Activated T-cell treated with anti-CD3 and anti-CD28 coated beads for 24 hours (primary cell): ENCODE data around the gene DALRD3.

Experiments used
- DNase-seq: peaks from one replicate; pipeline ENCODE4 v3.0.0-alpha.2; 2020; ENCODE audit warnings: low read depth

The DALRD3 gene

DNA sequence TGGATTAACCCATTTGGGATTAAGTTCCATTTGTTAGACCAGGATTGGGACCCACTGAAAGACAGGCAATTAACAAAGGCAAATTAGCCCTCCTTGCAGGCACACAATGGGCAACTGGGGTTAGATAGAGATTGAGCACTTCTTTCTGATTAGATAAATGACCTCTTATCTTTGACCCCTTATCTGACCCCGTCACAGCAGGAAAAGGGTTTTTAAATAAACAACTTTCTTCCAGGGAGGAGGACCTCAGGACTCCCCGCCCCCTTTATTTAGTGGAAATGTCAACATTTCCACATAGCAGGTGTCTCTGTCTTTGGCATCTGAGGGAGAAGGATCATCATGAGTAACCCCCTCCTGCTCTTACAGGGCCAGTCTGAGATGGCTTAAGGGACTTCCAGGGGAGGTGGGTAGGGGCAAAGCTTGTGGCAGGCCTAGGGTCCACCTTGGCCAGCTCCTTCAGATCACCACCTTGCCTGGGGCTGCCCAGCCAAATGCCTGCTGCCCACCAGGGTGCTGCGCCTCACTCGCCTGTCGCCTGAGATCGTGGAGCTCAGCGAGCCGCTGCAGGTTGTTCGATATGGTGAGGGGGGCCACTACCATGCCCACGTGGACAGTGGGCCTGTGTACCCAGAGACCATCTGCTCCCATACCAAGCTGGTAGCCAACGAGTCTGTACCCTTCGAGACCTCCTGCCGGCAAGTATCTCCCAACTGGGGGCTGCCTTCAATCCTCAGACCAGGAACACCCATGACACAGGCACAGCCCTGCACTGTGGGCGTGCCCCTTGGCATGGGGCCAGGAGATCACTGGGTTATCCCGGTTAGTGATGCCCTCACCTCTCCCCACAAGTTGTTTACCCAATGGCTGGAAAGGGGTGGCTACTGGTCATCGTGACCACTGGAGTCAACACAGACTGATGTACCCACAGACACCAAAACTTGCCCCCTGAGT lies 13.8 kb downstream of the DALRD3 start:
- no peak for DNase-seq

GRCh38 chr3:49001155-49001554 lies 17.2 kb downstream of the DALRD3 start:
- DNase-seq = no peak

DNA sequence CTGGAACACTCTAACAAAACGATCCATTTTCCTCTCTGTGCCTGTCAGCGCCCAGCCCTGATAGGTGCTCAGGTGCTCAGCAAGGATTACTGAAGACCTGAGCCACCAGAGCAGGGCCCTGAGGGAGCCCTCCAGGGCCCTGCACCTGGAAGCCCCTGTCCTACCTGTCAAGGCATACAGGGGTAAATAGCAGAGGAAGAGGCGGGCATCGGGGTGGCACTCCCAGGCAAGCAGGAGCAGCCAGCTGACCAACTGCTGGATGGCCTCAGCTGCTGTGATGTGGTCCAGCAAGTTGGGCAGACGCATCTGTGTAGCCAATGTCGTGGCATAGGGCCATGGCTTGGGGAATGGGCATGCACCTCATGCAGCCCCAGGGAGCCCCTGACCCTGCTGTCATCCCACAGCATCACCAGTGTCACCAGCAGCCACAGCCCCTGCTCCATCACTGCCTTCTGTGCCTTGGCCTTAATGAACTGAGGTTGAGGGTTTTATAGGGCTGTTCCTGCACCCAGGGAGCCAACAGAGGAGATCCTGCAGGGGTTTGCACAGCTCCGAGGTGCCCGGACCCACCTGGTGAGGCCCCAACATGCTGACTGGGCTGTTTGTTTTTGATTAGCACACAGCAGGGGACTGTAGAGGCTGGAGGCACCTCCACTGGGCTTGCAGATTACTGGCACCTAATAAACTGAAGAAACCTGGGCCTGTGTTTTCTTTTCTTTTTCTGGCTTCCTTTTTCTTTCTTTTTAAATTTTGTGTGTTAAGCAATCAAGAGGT lies 19.1 kb downstream of the DALRD3 start:
- DNase-seq = no peak

DNA sequence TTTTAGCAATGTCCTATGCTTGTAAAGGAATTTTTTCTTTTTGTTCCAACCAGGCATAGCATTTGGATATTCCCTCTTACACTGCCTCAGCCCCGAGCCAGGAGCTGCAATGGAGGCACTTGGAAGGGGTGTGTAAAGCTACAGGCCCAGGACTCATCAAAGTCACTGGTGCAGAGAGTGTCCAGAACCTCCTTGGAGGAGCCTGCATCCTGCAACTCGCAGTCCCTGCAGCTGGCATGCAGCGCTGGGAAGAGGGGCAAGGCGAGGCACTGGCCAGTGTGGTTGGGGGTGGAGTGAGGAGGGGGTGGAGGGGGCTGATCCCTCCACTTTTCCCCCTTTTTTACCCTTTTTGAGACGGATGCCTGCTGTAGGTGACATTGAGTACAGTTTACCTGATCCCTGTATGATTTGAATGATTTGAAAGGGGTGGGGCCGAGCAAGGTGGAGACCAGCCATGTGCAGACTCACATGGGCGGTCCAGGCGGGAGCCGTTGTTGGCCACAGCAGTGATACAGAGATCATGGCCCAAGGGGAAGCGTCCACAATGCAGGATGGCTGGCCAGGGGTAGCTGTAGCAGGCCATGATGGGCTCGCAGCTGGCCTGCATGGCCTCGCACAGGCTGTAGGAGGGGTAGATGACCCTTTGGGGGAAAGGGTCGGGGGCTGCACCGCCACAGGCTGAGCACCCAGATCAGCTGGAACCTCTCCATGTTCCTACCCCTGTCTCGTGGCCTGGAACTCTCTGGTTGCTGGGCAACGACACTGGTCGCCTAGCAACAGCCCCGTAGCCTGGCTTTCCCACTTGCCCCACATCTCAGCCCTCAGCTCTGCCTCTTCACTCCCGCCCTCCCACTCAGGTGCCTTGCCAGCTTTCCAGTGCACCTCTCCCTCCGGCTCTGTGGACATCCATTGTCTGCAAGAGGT lies 20.4 kb downstream of the DALRD3 start:
- DNase-seq = no peak

DNA sequence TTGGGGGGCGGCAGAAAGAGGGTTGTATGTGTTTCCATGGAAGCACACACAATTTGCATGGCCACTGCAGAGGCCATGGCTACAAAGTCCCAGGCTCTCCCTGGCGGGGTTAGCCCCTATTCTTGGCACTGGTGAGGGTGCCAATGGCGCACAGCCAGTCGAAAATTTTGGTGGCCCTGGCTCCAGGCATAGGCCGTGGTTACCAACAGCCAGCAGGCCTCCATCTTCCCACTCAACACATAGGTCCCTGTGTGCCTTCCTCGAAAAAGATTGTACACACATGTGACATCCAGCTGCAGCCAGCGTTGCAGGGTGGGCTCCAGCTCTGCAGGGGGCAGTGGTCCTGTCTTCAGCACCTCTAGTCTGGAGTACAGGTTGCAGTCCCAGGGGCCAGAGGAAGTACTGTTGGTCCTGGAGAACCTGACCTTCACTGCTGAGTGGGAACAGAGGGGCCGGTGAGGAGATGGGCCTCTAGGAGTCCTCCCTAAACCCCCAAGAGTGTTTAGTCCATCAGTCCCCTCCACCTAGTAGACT lies 21.2 kb downstream of the DALRD3 start:
- no peak for DNase-seq

DNA sequence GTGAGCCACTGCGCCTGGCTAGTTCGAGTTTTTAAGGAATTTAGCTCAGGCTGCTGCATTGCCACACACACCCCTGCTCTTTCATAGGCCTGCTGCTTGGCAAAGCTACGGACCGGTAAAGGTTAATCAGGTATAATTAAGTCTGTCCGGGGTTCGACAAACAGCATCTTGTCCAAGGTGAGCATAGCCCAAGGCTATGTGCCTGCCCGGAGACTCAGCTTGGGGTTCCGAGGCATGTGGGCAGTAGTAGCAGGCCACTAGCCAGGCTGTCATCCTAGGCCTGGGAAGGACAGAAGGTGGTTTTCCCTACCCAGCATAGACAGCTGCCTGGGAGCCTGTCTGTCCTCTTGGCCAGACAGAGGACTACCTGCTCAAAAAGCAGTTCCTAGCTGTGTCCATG lies 21.7 kb downstream of the DALRD3 start:
- no peak for DNase-seq

DNA sequence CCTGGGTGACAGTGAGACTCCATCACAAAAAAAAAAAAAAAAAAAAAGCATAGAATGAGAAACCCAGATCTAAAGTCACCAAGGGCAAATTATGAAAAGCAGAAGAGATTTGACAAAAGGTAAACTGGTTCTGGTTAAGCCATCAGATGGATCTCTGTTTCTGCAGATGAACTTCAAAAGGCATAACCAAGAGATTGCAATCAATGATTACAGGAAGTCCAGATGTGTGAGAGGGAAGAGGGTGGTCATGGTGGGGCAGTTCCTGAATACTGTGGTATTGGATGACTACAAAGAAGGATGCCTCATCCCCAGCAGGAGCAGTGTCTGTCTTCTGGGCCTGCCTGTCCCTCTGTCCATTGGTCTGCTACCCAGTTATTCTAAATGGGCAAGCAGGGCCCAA lies 24.5 kb downstream of the DALRD3 start:
- no peak for DNase-seq

DNA sequence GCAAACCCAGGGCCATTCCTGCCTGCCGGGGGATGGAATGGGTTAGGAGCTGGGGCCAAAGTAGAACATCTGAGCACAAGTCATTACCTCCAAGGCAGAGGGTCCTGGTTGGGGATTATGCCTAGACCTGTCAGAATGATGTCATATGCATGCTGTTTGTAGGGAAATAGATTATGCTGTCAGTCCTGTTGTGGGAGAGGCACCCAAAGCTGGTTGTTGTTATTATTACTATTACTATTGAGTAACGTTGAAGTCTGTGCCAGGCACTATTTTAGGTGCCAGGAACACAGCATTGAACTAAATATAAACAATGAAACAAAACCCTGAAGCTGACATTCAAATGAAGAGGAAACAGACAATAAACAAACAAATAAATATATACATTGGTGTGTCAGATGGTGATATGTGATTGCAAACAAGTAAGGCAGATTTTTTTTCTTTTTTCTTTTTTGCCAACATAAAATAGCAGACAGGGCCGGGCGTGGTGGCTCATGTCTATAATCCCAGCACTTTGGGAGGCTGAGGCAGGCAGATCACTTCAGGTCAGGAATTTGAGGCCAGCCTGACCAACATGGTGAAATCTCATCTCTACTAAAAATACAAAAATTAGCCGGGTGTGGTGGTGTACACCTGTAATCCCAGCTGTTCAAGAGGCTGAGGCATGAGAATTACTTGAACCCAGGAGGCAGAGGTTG lies 26.4 kb downstream of the DALRD3 start:
- DNase-seq = no peak

- DNase-seq = peak; percentile 16
These were observed 27.5 kb downstream of the DALRD3 start for GRCh38 chr3:48990636-48991469.

DNA sequence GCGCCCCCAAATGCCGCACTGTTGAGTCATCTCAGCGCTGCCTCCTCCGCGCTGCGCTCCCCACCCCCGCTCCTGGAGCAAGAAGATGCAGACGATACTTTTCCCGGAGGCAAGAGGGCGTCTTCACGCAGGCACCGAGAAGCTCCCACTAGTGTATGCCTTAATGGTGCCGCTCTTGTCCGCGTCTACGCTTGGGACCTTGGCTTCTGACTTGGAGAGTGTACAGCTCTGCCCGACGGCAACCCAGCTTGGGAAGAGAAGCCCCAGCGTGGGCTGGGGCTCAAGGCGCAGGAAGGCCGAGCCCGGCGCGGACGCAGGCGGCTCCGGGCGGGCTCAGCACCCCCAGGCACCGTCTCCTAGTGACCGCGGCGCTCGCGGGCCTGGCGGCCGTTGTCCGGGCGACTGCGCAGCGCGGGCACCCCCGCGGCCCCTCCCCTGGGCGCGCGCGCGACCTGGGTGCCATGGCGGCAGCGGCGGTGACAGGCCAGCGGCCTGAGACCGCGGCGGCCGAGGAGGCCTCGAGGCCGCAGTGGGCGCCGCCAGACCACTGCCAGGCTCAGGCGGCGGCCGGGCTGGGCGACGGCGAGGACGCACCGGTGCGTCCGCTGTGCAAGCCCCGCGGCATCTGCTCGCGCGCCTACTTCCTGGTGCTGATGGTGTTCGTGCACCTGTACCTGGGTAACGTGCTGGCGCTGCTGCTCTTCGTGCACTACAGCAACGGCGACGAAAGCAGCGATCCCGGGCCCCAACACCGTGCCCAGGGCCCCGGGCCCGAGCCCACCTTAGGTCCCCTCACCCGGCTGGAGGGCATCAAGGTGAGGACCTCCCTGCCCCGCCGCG lies 28.4 kb downstream of the DALRD3 start, which contains the start of gene P4HTM:
Gene P4HTM, plus strand, starts transcription at position 446 of the 840 bp plus-strand sequence. Its CDS starts 16 bp downstream, at position 462.
- peak; percentile 78 for DNase-seq

DNA sequence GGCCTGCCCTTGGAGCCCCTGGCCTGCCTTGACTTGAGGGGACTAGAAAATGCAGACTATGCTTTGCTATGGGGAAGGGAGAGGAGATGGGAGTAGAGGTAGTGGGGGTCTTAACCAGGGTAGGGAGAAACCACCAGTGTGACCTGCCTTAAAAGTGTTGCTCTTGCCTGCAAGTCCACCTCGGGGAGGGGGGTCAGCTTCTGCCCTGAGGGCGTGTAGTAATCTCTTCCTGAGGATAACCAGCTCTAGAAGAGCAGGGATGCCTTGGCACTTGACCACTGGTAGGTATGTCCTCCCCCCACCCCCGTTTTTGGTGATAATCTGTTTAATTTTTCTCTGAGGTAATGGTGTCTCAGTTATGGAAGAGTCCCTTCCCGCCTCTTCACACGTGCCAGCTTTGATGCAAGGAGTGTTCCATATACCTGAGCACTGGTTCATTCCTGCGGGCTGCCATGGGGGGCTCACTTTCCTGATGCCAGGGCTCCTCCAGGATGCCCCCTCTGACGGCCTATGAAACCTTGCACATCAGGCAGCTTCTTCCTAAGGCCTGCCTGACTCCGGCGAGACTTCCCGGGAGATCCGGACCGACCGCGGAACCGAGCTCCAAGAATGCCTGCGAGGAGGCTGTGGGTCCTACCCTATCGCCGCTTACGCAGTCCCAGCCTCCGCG lies 29.1 kb downstream of the DALRD3 start:
- DNase-seq = no peak

- no peak for DNase-seq
These were observed 32.5 kb downstream of the DALRD3 start for GRCh38 chr3:48985831-48986376.

DNA sequence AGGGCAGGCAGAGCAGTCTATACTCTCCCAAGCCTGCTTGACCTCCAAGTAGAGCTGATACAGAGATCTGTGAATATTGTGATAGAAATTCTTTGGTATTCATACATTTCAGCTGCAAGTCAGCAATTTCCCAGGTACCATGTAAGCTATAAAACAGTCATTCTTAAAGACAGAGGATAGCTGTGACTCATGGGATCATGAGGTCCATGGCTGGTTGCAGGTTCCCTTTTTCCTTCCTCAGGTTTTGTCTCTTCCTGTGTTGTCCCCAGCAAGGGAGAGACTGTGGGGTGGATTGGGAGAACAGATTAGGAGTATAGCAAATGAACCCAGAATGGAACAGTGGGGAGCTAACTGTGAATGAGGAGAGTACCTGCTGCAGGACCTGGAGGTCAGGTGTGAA lies 33.7 kb downstream of the DALRD3 start:
- no peak for DNase-seq

DNA sequence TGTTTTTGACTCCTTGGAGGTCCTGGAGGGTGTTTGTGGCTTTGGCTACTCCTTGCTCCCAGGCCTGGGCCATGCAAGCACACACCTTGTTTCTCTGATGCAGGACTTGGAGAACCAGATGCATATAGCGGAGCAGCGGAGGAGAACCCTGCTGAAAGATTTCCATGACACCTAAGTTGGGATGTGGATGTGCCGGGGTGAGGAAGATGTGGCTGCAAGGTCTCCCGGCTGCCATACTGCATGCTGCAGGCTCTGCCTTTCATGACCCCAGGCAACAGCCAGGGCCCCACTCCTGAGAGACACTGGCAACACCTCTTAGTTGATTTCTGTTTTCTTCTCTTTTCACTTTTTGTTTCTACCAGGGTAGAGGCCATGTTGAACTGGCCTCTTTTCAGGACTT lies 35.3 kb downstream of the DALRD3 start:
- no peak for DNase-seq

DNA sequence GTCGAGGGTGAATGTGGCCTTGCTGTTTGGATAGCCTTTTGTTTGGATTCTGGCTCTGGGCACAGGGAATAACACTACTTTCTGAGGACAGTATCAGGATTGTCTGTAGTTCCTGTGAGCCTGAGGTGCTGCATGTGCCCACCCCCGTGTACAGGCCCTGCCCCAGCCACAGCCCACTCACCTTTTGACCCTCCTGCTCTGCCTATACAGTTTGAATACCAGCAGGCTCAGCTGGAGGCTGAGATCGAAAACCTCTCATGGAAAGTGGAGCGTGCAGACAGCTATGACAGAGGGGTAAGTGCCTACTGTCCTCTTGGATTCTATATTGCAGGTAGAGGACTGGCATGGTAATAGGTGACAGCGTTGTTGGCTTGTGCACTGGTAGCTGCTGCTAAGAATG lies 35.7 kb downstream of the DALRD3 start:
- no peak for DNase-seq

DNA sequence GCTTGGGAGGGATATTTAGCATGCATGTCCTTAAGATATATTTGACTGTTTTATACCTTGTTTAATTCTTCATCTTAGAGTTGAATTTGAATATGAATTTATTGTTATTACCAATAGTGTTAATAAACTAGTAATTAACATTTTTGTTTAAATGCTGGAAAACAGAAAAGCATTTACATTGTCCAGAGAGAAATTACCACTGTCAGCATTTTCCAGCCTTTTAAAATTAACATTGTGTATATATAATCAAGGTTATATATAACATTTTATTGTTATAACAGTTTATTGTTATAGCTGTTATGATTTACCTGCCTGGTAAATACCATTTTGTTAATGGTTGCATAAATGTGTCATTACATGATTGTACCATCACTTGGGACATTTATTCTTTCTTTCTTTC lies 36.4 kb downstream of the DALRD3 start:
- DNase-seq = no peak

GRCh38 chr3:48980295-48980694 lies 38.1 kb downstream of the DALRD3 start:
- no peak for DNase-seq

GRCh38 chr3:48979451-48979850 lies 38.9 kb downstream of the DALRD3 start:
- DNase-seq = no peak
